Omental fat pad (tissue), 4 donors: ENCODE results near the gene ARL11. TPM values are rescaled to one million over a fixed set of nuclear protein-coding genes. Genes with fewer than 3 reads are reported as not detected.

Source experiments
- ATAC-seq: fragments of 150-250 bp; one replicate; pipeline ENCODE4 v1.9.1; 2016; ENCODE audit warnings: mild to moderate bottlenecking, moderate library complexity; ENCODE audit not compliant: low FRiP score
- DNase-seq: peaks from one replicate; pipeline ENCODE4 v3.0.0-alpha.2; 2019; ENCODE audit warnings: low spot score
- CTCF ChIP-seq, 3 donors: fragments of 450-650 bp; IDR thresholded peaks; one replicate each; pipeline ENCODE4 v1.5.1; 2016 to 2017; ENCODE audit warnings: antibody characterized with exemption in 3 of 3, mild to moderate bottlenecking in 3 of 3, moderate library complexity in 2 of 3
- total RNA-seq, 4 donors: library from RNA; depleted of rRNA; stranded (reverse); fragments of >200 nt; gene quantifications; one replicate each; pipeline ENCODE4 v1.1.0, GENCODE V29; 2016

The ARL11 gene
- total RNA-seq, 4 donors from 2014 or later, result 0.93 to 4.9 (median 1.6) TPM

GRCh38 chr13:49620170-49620621, 8.1 kb upstream of the ARL11 start:
- no peak for TF ChIP-seq CTCF (IDR thresholded peaks at IDR 0.05)
- DNase-seq (no peak), ATAC-seq (no peak)

- no peak for DNase-seq
- ATAC-seq, result no peak
- no peak for TF ChIP-seq CTCF (IDR thresholded peaks at IDR 0.05)
Observed at GRCh38 chr13:49622174-49622946, 5.9 kb upstream of the ARL11 start.

GRCh38 chr13:49624229-49624628, 4.1 kb upstream of the ARL11 start:
- no peak for ATAC-seq

GRCh38 chr13:49625392-49626079, 2.8 kb upstream of the ARL11 start:
- ATAC-seq (peak; percentile 34), DNase-seq (no peak)
- TF ChIP-seq CTCF (IDR thresholded peaks at IDR 0.05), result no peak

More at GRCh38 chr13:49624229-49624628, 4.1 kb upstream of the ARL11 start:
- DNase-seq, result no peak
- TF ChIP-seq CTCF (IDR thresholded peaks at IDR 0.05), result no peak

- no peak for DNase-seq
- ATAC-seq, result no peak
- TF ChIP-seq CTCF (IDR thresholded peaks at IDR 0.05), result no peak
Observed at GRCh38 chr13:49629196-49629938, 1.1 kb downstream of the ARL11 start.

- ATAC-seq (no peak), DNase-seq (no peak)
- no peak for TF ChIP-seq CTCF (IDR thresholded peaks at IDR 0.05)
Observed at GRCh38 chr13:49629947-49630346, 1.6 kb downstream of the ARL11 start.
